ENCODE measurements around the gene CIB1.
"Not testable (repeated sequence)": the region's sequence is repeated elsewhere in the genome, so short reads cannot be mapped to it uniquely, and the experiment has no call there.

Gene CIB1

GRCh38 chr15:90233387-90234095 lies at the start of gene CIB1:
Gene CIB1, minus strand, starts transcription at chr15:90233941. Its CDS starts 56 bp downstream, at chr15:90233885.
- DNase-seq (ENCODE audit: low read depth in 1 of 2, low spot score in 1 of 2), result peak; percentile 94 to 95

GRCh38 chr15:90281637-90282036 lies 47.9 kb upstream of the CIB1 start:
- DNase-seq (ENCODE audit: low read depth in 1 of 2, low spot score in 1 of 2), result not testable (repeated sequence)

- DNase-seq (ENCODE audit: low read depth in 1 of 2, low spot score in 1 of 2), result not testable (repeated sequence)
Observed at GRCh38 chr15:90280743-90281142, 47.0 kb upstream of the CIB1 start.

GRCh38 chr15:90278467-90278866 lies 44.7 kb upstream of the CIB1 start:
- not testable (repeated sequence) for DNase-seq (ENCODE audit: low read depth in 1 of 2, low spot score in 1 of 2)

- no peak for DNase-seq (ENCODE audit: low read depth in 1 of 2, low spot score in 1 of 2)
Observed at GRCh38 chr15:90271459-90272166, 37.9 kb upstream of the CIB1 start.

- no peak for DNase-seq (ENCODE audit: low read depth in 1 of 2, low spot score in 1 of 2)
Observed at GRCh38 chr15:90270502-90271150, 36.9 kb upstream of the CIB1 start.

GRCh38 chr15:90268415-90268814 lies 34.7 kb upstream of the CIB1 start:
- no peak for DNase-seq (ENCODE audit: low read depth in 1 of 2, low spot score in 1 of 2)

GRCh38 chr15:90266485-90266884 lies 32.7 kb upstream of the CIB1 start:
- no peak for DNase-seq (ENCODE audit: low read depth in 1 of 2, low spot score in 1 of 2)

- DNase-seq (ENCODE audit: low read depth in 1 of 2, low spot score in 1 of 2), result peak; percentile 5 to 24
Observed at GRCh38 chr15:90266061-90266431, 32.3 kb upstream of the CIB1 start.

- DNase-seq (ENCODE audit: low read depth in 1 of 2, low spot score in 1 of 2), result peak; percentile 77 to 85
Observed at GRCh38 chr15:90265271-90266060, 31.7 kb upstream of the CIB1 start, which contains the start of gene NGRN. Gene NGRN, plus strand, starts transcription at chr15:90265672. Its CDS starts 41 bp downstream, at chr15:90265713.

- DNase-seq (ENCODE audit: low read depth in 1 of 2, low spot score in 1 of 2), result no peak
Observed at GRCh38 chr15:90264671-90265070, 30.9 kb upstream of the CIB1 start.

GRCh38 chr15:90262426-90262825 lies 28.7 kb upstream of the CIB1 start:
- no peak for DNase-seq (ENCODE audit: low read depth in 1 of 2, low spot score in 1 of 2)

- DNase-seq (ENCODE audit: low read depth in 1 of 2, low spot score in 1 of 2), result no peak
Observed at GRCh38 chr15:90261811-90262210, 28.1 kb upstream of the CIB1 start.

- not testable (repeated sequence) for DNase-seq (ENCODE audit: low read depth in 1 of 2, low spot score in 1 of 2)
Observed at GRCh38 chr15:90260731-90261130, 27.0 kb upstream of the CIB1 start.

GRCh38 chr15:90259524-90259923 lies 25.8 kb upstream of the CIB1 start:
- no peak for DNase-seq (ENCODE audit: low read depth in 1 of 2, low spot score in 1 of 2)

GRCh38 chr15:90257776-90258175 lies 24.0 kb upstream of the CIB1 start:
- DNase-seq (ENCODE audit: low read depth in 1 of 2, low spot score in 1 of 2), result no peak

- DNase-seq (ENCODE audit: low read depth in 1 of 2, low spot score in 1 of 2), result peak; percentile 36 to 70
Observed at GRCh38 chr15:90249203-90249863, 15.6 kb upstream of the CIB1 start, which contains the start of gene TTLL13. Gene TTLL13, plus strand, starts transcription at chr15:90249556. Its CDS starts 1,075 bp downstream, at chr15:90250631.

GRCh38 chr15:90248789-90249202 lies 15.1 kb upstream of the CIB1 start:
- DNase-seq (ENCODE audit: low read depth in 1 of 2, low spot score in 1 of 2), result no peak

- DNase-seq (ENCODE audit: low read depth in 1 of 2, low spot score in 1 of 2), result no peak
Observed at GRCh38 chr15:90243943-90244639, 10.3 kb upstream of the CIB1 start.
